ENCODE results near the gene SRP68. TPM values are rescaled to one million over a fixed set of nuclear protein-coding genes. Genes with fewer than 3 reads are reported as not detected.

The SRP68 gene
- polyA plus RNA-seq, 1 donor, result 65.2 TPM

DNA sequence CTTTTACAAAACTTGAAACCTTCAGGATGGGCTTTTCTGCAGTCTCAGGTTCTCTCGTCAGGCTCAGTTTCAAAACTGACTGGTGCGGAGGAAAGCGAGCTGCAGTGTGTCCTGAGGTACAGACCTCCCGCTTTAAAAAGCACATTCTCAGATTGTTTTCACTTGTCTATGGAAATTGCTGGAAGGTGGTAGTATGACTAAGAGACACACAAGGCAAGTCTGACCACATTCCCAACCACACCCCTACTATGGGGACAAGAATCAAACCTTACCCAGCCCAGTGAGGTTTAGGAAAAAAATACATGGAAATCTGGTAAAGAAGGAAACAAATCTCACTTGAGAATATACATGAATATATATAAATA is 18.2 kb downstream of the SRP68 start:
- no peaks in the 10 kb centered on the region for H3K9me3 ChIP-seq (ENCODE audit: control insufficient read depth, low read depth, low read length)
- H3K27me3 ChIP-seq (ENCODE audit: control insufficient read depth, insufficient read depth, low read length), result no peaks in the 10 kb centered on the region
- peaks cover 84% of the 10 kb centered on the region for H3K36me3 ChIP-seq (ENCODE audit: control insufficient read depth, insufficient read depth, low read length)
- no peak overlapping the region for H3K4me3 ChIP-seq (ENCODE audit: low read length)
- no peak for DNase-seq
- H3K27ac ChIP-seq (ENCODE audit: low read length), result no peak overlapping the region
- peaks cover 22% of the 10 kb centered on the region for H3K4me1 ChIP-seq (ENCODE audit: control insufficient read depth, insufficient read depth, low read length)
- no CpG with 5 or more reads among the region's 4 CpGs for WGBS (ENCODE audit: insufficient coverage, low lambda C conversion rate)

- no peak overlapping the region for H3K27ac ChIP-seq (ENCODE audit: low read length)
- H3K9me3 ChIP-seq (ENCODE audit: control insufficient read depth, low read depth, low read length), result no peaks in the 10 kb centered on the region
- peaks cover 84% of the 10 kb centered on the region for H3K36me3 ChIP-seq (ENCODE audit: control insufficient read depth, insufficient read depth, low read length)
- WGBS (ENCODE audit: insufficient coverage, low lambda C conversion rate), result 80% methylated on average over 2 of the region's 17 CpGs
- H3K27me3 ChIP-seq (ENCODE audit: control insufficient read depth, insufficient read depth, low read length), result no peaks in the 10 kb centered on the region
- no peak overlapping the region for H3K4me3 ChIP-seq (ENCODE audit: low read length)
- peaks cover 22% of the 10 kb centered on the region for H3K4me1 ChIP-seq (ENCODE audit: control insufficient read depth, insufficient read depth, low read length)
- no peak for DNase-seq
These were observed 18.8 kb downstream of the SRP68 start for GRCh38 chr17:76053246-76054111.

DNA sequence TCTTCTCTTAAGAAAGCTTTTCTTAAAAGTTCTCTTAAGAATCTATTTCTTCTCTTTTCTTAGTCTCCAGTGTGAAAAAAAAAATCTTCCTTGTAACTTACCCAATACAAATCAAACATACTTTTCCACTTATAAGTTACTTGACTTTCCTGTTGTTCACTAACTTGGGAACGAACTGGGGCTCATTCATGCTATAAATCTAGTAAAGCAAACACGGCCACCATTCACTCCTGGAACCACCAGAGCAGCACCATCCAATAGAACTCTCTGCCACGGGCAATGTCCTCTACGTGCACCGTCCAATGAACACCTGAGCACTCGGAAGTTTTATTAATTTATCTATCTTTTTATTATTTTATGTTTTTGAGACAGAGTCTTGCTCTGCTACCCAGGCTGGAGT is 20.8 kb downstream of the SRP68 start:
- Histone ChIP-seq H3K4me1 (ENCODE audit: control insufficient read depth, insufficient read depth, low read length) (peaks cover 22% of the 10 kb centered on the region), H3K27me3 (ENCODE audit: control insufficient read depth, insufficient read depth, low read length) (no peaks in the 10 kb centered on the region), H3K9me3 (ENCODE audit: control insufficient read depth, low read depth, low read length) (no peaks in the 10 kb centered on the region), H3K27ac (ENCODE audit: low read length) (peak overlapping the region; percentile 82), H3K4me3 (ENCODE audit: low read length) (no peak overlapping the region), H3K36me3 (ENCODE audit: control insufficient read depth, insufficient read depth, low read length) (peaks cover 81% of the 10 kb centered on the region)
- DNase-seq, result no peak
- WGBS (ENCODE audit: insufficient coverage, low lambda C conversion rate), result no CpG with 5 or more reads among the region's 6 CpGs

GRCh38 chr17:76050538-76051467 is 21.5 kb downstream of the SRP68 start:
- H3K4me3 ChIP-seq (ENCODE audit: low read length), result no peak overlapping the region
- peaks cover 81% of the 10 kb centered on the region for H3K36me3 ChIP-seq (ENCODE audit: control insufficient read depth, insufficient read depth, low read length)
- peak overlapping the region; percentile 82 for H3K27ac ChIP-seq (ENCODE audit: low read length)
- no peaks in the 10 kb centered on the region for H3K27me3 ChIP-seq (ENCODE audit: control insufficient read depth, insufficient read depth, low read length)
- peak in 1 of 2 donors; percentile 71 for DNase-seq
- WGBS (ENCODE audit: insufficient coverage, low lambda C conversion rate), result 80% methylated on average over 1 of the region's 11 CpGs
- peaks cover 22% of the 10 kb centered on the region for H3K4me1 ChIP-seq (ENCODE audit: control insufficient read depth, insufficient read depth, low read length)
- H3K9me3 ChIP-seq (ENCODE audit: control insufficient read depth, low read depth, low read length), result no peaks in the 10 kb centered on the region

DNA sequence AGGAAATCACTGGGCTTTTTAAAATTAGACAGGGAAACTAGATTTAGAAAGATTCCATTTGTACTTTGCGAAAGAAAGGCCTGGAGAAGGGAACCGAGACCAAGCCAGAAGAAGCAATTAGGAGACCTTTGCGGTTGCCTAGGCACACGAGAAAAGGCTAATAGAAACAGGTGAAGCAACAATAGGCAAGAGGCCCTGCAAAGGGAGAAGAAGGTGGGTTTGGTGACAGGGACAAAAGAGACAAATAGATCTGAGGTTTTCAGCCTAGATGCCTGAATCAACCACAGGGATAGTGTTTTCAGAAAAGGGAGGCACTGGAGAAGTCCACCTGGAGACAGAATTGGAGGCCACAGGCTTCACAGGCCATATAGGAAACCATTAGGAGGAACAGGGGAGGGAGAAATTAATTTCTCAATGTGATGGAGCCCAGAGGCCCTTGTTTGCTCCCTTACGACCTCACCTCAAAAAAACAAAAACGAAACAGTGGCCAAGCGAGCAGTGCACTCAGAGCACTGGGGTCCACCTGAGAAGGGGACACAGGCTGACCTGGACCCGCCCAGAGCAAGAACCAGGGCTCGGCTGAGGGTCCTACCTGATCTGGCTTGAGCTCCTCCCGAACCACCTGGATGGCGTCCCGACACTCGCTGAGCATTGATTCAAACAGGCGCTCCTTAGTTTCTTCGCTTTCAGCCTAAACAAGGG is 22.3 kb downstream of the SRP68 start:
- H3K36me3 ChIP-seq (ENCODE audit: control insufficient read depth, insufficient read depth, low read length), result peaks cover 83% of the 10 kb centered on the region
- peaks cover 22% of the 10 kb centered on the region for H3K4me1 ChIP-seq (ENCODE audit: control insufficient read depth, insufficient read depth, low read length)
- H3K27ac ChIP-seq (ENCODE audit: low read length), result peak overlapping the region; percentile 82
- H3K4me3 ChIP-seq (ENCODE audit: low read length), result no peak overlapping the region
- DNase-seq, result no peak
- 93% methylated on average over 3 of the region's 15 CpGs for WGBS (ENCODE audit: insufficient coverage, low lambda C conversion rate)
- H3K9me3 ChIP-seq (ENCODE audit: control insufficient read depth, low read depth, low read length), result no peaks in the 10 kb centered on the region
- no peaks in the 10 kb centered on the region for H3K27me3 ChIP-seq (ENCODE audit: control insufficient read depth, insufficient read depth, low read length)

GRCh38 chr17:76049239-76049638 is 23.1 kb downstream of the SRP68 start:
- Histone ChIP-seq H3K4me3 (ENCODE audit: low read length) (no peak overlapping the region), H3K4me1 (ENCODE audit: control insufficient read depth, insufficient read depth, low read length) (peaks cover 22% of the 10 kb centered on the region), H3K27me3 (ENCODE audit: control insufficient read depth, insufficient read depth, low read length) (no peaks in the 10 kb centered on the region), H3K9me3 (ENCODE audit: control insufficient read depth, low read depth, low read length) (no peaks in the 10 kb centered on the region), H3K27ac (ENCODE audit: low read length) (no peak overlapping the region), H3K36me3 (ENCODE audit: control insufficient read depth, insufficient read depth, low read length) (peaks cover 85% of the 10 kb centered on the region)
- DNase-seq, result no peak
- WGBS (ENCODE audit: insufficient coverage, low lambda C conversion rate), result no CpG with 5 or more reads among the region's 3 CpGs

DNA sequence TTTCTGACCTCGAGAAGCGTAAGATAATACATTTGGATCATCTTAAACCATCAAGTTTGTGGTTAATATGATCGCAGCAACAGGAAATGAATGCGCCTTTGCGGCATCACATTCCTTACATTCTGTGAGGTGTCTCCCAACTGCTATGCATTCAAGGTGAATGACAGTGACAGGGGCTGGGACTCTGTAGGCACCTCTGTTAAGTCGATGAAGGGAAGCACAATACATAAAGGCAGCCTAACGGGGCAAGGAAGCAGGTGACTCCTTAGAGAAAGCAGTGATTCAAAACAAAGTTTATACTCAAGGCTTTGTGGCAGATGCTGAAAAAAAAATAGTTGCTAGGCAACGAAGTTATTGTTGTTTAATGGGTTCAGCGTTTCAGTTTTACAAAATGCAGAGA is 23.6 kb downstream of the SRP68 start:
- H3K27ac ChIP-seq (ENCODE audit: low read length), result no peak overlapping the region
- WGBS (ENCODE audit: insufficient coverage, low lambda C conversion rate), result 83% methylated on average over 2 of the region's 9 CpGs
- H3K4me3 ChIP-seq (ENCODE audit: low read length), result no peak overlapping the region
- H3K36me3 ChIP-seq (ENCODE audit: control insufficient read depth, insufficient read depth, low read length), result peaks cover 85% of the 10 kb centered on the region
- no peak for DNase-seq
- no peaks in the 10 kb centered on the region for H3K9me3 ChIP-seq (ENCODE audit: control insufficient read depth, low read depth, low read length)
- H3K4me1 ChIP-seq (ENCODE audit: control insufficient read depth, insufficient read depth, low read length), result peaks cover 22% of the 10 kb centered on the region
- H3K27me3 ChIP-seq (ENCODE audit: control insufficient read depth, insufficient read depth, low read length), result no peaks in the 10 kb centered on the region

DNA sequence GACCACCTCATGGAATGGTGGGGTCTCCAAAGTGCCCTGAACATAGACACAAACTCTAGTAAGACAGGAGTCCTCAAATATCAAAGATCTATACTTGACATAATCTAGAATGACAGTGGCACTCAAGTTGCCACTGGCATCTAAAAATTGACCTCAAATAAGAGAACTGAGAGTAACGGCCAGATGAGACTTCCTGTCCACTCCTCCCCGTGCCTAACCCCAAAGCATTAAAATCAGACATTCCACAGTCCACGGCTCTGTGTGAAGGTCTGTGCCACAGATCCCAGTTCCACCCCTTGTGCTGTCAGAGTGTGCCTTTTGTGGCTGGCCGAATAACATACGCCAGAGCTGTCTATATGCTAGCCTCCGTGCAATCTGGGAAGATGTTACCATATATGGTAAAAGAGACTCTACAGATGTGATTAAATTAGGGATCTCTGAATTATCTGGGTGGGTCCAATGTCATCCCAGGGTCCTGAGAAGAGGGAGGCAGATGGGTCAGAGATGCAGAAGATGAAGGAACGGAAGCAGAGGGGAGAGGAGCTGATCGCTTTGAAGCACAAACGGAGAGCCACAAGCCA is 24.2 kb downstream of the SRP68 start:
- DNase-seq, result no peak
- Histone ChIP-seq H3K4me3 (ENCODE audit: low read length) (no peak overlapping the region), H3K36me3 (ENCODE audit: control insufficient read depth, insufficient read depth, low read length) (peaks cover 86% of the 10 kb centered on the region), H3K4me1 (ENCODE audit: control insufficient read depth, insufficient read depth, low read length) (peaks cover 22% of the 10 kb centered on the region), H3K27me3 (ENCODE audit: control insufficient read depth, insufficient read depth, low read length) (no peaks in the 10 kb centered on the region), H3K27ac (ENCODE audit: low read length) (no peak overlapping the region), H3K9me3 (ENCODE audit: control insufficient read depth, low read depth, low read length) (no peaks in the 10 kb centered on the region)
- no CpG with 5 or more reads among the region's 9 CpGs for WGBS (ENCODE audit: insufficient coverage, low lambda C conversion rate)

DNA sequence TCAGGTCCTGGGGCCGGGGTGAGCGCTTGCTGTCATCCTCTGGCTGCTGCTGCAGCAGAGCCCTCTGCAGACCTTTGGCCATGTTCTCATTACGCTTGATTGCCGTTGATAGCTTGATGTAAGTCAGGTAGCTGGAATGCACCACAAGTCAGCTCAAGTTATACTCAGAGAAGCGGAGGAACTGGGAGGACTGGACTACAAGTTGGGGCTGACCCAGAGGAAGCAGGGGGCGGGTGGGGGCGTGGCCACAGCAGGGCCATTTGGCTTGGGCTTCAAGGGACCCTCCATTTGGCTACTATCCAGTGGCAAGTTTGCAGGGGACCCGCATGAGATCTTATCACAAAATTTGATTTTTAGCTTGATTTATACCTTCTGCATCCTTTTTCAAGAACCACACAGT is 26.3 kb downstream of the SRP68 start:
- H3K9me3 ChIP-seq (ENCODE audit: control insufficient read depth, low read depth, low read length), result no peaks in the 10 kb centered on the region
- no peak overlapping the region for H3K27ac ChIP-seq (ENCODE audit: low read length)
- DNase-seq, result no peak
- H3K4me1 ChIP-seq (ENCODE audit: control insufficient read depth, insufficient read depth, low read length), result peaks cover 13% of the 10 kb centered on the region
- no peak overlapping the region for H3K4me3 ChIP-seq (ENCODE audit: low read length)
- WGBS (ENCODE audit: insufficient coverage, low lambda C conversion rate), result 100% methylated on average over 1 of the region's 8 CpGs
- peaks cover 92% of the 10 kb centered on the region for H3K36me3 ChIP-seq (ENCODE audit: control insufficient read depth, insufficient read depth, low read length)
- no peaks in the 10 kb centered on the region for H3K27me3 ChIP-seq (ENCODE audit: control insufficient read depth, insufficient read depth, low read length)

Data from large intestine (tissue), 3 donors.